NCI-H748 treated with DMSO at 0.1 percent for 48 hours (cell line): Measurements from ENCODE around the gene UGT1A9.
"Not testable (repeated sequence)": the region's sequence is repeated elsewhere in the genome, so short reads cannot be mapped to it uniquely, and the experiment has no call there.

Experiments
- DNase-seq: peaks from one replicate; lab custom pipeline; 2025; lab: John Stamatoyannopoulos, UW

Gene UGT1A9

DNA sequence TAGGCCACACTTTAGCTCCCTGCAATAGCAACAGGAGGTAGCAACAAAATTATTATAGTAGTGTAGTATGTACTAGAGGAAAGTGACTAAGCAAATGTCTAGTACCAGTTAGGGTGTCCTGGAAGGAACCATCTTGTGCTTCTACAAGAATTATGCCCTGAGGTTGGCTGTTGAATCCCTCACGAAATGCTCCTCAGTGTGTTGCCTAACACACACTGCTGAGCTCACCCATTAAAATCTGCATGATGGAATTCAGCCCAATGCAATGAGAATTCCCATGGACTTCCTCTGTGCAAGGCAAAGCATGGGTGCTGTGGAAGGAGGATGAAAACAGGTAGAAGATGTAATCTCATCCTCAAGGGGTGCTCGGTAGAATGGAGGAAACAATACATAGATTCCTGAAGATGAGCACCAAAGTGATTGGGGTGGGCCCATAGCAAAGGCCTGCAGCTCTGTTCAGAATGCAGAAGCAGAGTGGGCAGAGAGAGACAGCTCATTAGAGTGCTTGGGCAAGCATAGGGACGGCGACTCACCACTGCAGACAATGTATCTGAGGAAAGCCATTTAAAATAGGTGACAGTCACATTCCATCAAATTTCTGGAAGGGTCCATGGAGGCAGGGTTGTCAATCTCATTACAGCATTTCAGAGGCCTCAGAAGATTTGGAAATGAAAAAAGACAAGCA, 8.8 kb downstream of the UGT1A9 start:
- DNase-seq, result no peak

DNA sequence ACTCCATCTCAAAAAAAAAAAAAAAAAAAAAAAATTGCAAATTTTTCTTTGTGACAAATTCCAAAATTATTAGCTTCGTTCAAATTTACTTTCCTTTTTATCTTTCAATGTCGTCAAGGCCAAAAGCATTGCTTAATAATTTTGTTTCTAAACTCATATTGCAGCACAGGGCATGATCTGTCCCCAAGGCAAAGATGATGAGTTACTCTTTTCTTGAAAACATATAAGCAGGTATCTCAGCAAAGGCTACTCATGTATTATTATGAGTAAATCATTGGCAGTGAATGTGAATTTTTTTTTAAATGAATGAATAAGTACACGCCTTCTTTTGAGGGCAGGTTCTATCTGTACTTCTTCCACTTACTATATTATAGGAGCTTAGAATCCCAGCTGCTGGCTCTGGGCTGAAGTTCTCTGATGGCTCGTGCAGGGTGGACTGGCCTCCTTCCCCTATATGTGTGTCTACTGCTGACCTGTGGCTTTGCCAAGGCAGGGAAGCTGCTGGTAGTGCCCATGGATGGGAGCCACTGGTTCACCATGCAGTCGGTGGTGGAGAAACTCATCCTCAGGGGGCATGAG, 9.9 kb downstream of the UGT1A9 start, which contains the start of gene UGT1A7:
Gene UGT1A7, plus strand, starts transcription at position 381 of the 579 bp plus-strand sequence. Its CDS starts 37 bp downstream, at position 418.
- no peak for DNase-seq

- DNase-seq, result no peak
Measured at GRCh38 chr2:233684640-233685039, 12.9 kb downstream of the UGT1A9 start.

DNA sequence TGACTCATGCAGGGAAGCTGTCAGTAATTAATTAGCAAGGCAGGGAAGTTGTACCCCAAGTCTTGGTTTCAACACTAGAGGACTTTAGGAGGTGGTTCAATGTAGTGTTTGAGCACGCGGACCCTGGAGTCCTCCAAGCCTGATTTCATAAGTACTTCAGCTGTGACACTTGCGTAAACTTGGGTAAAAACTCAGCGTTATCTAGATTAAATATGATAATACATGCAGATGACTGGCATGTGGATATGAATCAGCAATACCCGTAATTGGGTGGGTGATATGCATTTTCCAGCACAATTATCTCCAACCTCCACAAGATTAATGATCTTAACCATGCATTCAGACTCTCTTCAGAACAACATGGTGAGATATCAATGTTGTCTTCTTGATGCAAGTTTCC, 15.2 kb downstream of the UGT1A9 start:
- no peak for DNase-seq

- DNase-seq, result no peak
Measured at GRCh38 chr2:233688341-233688740, 16.6 kb downstream of the UGT1A9 start.

GRCh38 chr2:233689031-233689430, 17.3 kb downstream of the UGT1A9 start:
- DNase-seq, result no peak

DNA sequence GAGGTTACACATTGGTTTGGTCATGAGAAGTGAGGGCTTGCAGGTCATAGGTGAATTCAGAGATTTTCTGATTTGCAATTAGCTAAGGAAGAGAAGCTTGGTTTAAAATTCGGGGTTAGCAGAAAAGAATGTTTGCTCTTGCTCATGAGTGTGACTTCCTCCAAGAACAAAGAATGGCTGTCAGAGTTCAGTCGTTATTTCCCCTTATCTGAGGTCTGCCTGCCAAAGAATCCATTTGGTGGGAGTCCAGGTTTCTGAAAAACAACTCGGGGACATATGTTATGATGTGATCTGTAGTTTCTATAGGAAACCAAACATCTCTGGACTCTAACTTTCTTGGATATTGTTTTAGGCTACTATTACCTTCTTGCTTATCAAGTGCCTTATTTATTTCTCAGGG, 17.8 kb downstream of the UGT1A9 start:
- no peak for DNase-seq

DNA sequence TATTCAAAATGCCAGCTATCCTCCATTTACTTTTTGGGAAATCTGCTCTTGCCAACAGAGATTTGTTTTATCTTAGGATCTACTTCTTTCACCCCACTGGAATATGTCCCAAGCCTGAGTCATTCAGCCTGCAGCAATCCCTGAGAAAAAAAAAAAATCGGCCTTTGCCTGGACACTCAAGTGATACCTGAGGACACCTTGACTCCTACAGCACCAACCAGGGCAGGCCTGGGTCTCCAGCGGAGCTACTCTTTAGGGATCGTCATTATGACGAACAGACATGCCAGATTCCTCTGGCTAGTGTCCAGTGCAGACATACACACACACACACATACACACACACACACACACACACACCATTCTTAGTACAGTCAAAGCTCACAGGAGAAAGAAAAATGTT, 18.7 kb downstream of the UGT1A9 start:
- DNase-seq, result no peak

- DNase-seq, result no peak
Measured at GRCh38 chr2:233691443-233692433, 20.0 kb downstream of the UGT1A9 start.

DNA sequence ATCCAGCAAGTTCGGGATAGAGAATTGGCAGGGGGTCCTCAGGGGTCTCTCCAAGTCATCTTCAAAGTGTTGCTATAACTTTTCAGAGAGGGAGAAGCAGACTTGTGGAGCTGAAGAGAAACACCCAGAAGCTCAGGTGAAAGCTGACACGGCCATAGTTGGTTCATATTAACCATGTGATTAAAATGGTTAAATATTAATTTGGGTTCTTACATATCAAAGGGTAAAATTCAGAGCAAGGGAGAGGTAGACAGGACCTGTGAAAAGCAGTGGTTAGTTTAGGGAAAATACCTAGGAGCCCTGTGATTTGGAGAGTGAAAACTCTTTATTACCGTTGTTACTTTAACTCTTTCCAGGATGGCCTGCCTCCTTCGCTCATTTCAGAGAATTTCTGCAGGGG, 20.9 kb downstream of the UGT1A9 start, which contains the start of gene UGT1A6:
Gene UGT1A6, plus strand, starts transcription at position 243 of the 400 bp plus-strand sequence. Its CDS starts 115 bp downstream, at position 358.
- DNase-seq, result no peak

DNA sequence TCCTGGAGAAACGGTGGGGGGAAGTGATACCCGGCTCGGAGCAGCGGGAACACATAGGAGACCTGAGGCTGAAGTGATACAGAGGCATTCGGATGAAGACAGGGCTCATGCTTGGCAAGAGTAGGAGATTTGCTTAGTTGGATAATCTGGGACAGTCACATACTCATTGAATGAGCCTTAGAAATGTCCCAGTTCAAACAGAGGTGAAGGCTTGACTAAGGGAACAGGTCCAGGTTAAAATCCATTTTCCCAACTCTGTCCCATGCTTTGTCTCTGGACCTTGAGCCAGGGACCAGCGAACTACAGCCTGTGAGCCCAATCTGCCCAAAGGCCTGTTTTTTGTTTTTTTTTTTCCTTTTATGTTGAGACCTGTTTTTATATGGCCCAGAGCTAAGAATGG, 22.3 kb downstream of the UGT1A9 start:
- DNase-seq, result no peak

DNA sequence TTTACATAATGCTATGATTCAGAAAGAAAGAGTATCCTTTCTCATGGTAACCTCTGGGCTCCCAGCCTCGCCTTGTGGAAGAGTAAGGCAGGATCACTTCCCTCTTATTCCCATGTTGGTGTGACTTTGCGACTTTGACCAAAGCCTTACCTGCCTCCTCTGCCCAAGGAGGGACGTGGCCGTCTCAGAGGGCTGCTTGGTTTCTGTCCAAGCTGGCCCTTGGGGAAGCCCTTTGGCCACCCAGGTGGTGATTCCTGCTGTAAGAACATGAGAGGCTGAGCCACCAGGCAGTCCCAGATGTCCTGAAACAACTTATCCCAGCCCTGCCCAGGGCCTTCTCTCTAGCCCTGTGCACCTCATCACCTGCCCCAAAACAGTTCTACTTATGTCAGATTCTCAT, 27.0 kb downstream of the UGT1A9 start:
- no peak for DNase-seq

DNA sequence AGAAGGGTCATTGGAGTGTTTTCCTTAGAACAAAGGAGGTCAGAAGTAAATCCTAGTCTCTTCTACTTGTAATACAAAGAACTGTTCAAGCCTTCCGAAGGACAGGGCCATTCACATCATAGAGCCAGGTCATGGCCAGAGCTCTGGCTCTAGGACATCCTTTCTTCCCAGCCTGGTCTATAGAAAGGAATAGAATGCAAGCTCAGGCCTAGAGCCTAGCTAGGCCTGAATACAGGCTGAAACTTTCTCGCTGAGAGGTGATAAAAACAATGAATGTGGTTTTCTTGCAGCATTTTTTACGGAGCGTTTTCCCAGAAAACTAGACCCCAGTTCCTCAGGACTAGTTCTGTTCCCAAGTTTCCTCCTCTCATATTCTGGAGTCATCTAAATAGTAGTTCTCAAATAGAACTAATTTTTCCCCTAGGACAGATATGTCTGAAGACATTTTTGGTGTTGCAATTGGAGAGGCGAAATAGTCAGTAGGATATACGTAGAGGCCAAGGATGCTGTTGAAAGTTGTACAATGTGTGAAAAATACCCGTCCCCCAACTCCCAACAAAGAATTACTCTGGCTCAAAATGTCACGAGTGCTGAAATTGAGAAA, 27.8 kb downstream of the UGT1A9 start:
- DNase-seq, result no peak

DNA sequence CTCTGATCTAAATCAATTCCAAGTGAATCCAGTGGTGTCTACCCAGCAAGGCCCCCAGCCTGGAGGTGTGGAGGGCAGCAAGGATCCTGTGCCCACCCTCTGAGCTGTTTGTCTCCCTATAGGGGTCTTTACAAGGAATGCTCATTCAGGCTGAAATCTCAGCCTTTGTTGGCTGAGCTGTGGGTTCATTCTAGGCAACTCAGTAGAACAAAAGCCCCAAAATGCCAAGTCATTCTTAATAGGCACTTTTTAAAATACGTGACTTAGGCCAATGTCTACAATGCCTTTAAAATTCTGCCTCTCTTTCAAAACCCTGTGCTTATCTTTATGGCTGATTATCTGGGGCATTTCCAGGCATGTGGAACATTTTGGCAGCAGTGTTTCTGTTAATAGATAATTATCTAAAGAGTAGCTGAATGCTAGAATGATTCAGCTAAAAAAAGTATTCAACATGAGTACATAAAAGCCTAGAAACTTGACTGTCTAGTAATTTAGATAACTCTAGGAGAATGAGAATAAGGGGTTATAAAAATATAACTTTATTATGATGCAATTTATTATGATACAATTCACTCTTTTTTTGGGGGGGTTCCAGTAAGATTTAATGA, 28.4 kb downstream of the UGT1A9 start:
- DNase-seq, result no peak

- not testable (repeated sequence) for DNase-seq
Measured at GRCh38 chr2:233700842-233701241, 29.1 kb downstream of the UGT1A9 start.

GRCh38 chr2:233702238-233702637, 30.5 kb downstream of the UGT1A9 start:
- DNase-seq, result no peak

- DNase-seq, result no peak
Measured at GRCh38 chr2:233705911-233706506, 34.3 kb downstream of the UGT1A9 start.

DNA sequence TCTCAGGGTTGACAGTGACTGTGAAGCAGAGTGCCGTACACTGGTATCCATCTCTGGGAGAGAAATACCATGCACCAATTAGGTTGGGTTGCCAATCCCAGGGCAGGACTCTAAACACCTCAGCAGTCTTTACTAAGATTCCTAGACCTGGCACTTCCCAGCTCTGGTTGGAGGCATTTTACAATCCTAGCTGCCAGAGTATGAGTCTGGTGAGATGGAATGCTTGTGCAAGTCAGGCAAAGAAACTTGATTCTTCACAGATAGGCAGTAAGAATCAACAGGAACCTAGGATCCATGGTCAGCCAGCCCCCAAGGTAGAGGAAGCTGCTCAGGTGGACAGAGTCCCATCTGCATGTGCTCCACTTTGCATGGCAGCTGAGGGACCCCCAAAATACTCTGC, 35.0 kb downstream of the UGT1A9 start:
- no peak for DNase-seq

GRCh38 chr2:233707940-233708644, 36.4 kb downstream of the UGT1A9 start:
- no peak for DNase-seq

- no peak for DNase-seq
Measured at GRCh38 chr2:233708942-233709341, 37.2 kb downstream of the UGT1A9 start.
